ENCODE results near the gene SH3BP4.

SH3BP4 gene

DNA sequence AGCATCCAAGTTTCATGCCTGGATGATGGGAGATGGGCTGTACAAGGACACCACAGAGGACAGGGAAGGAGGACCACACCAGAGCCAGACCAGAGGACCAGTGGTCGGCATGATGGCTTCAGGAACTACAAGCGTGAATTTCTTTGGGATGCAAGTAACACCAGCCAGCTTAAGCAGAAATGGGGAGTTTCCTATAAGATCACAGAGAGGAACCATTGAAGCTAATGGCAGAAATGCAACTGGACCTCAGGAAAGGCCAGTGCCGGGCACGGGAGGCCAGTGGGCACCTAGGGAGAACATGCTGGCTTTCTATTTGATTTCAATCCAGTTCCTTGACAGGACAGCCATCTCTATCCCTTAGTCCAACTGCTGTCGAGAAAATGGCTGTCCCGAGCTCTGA lies 145.4 kb downstream of the SH3BP4 start:
- no peak for DNase-seq

DNA sequence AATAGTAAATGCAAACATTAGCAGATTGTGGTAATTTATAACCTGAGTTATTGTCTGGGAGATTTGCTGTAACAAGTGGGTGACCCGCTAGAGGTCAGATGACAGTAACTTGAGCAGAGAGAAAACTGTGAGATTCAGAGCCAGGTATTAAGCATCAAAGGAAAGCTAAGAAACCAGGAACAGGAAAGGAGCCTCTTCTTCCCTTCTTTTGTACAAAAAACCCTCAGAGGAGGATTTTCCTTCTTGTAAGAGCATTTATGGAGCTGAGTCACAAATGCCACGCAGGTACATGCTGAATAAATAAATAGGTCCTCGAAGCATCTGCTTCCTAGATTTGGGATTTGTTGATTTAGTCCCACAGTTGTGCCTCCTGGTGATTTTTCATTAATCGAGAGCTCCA lies 146.5 kb downstream of the SH3BP4 start:
- no peak for DNase-seq

GRCh38 chr2:235098736-235099494 lies 147.1 kb downstream of the SH3BP4 start:
- no peak for DNase-seq

GRCh38 chr2:235102896-235103295 lies 151.1 kb downstream of the SH3BP4 start:
- no peak for DNase-seq

Data from activated gamma-delta T cell treated with Interleukin-2 at 50 U/mL for 16 hours (primary cell).